Stomach (tissue), 9 donors: ENCODE results near the gene GTF2B. TPM values are rescaled to one million over a fixed set of nuclear protein-coding genes. Genes with fewer than 3 reads are reported as not detected.
"Not testable (repeated sequence)": the region's sequence is repeated elsewhere in the genome, so short reads cannot be mapped to it uniquely, and the experiment has no call there.

ENCODE experiments used
- DNase-seq, 2 donors: peaks; one replicate each; pipeline versions ENCODE4 v3.0.0 to v3.0.0-alpha.2; 2013 to 2019
- H3K27ac ChIP-seq, 5 donors: fragments of 200-600 bp in 4 of 5; sonication (generic) in 4 of 5; one replicate each; pipeline ENCODE4 v1.5.1; 2013 to 2019; ENCODE audit warnings: mild to moderate bottlenecking in 1 of 5, moderate library complexity in 1 of 5
- H3K27me3 ChIP-seq, 3 donors: fragments of 200-600 bp; sonication (generic); one replicate each; pipeline ENCODE4 v1.5.1; 2017 to 2019; ENCODE audit warnings: mixed run types in 1 of 3
- H3K36me3 ChIP-seq, 4 donors: fragments of 200-600 bp; sonication (generic); 1 replicate in 3 of 4; 2 replicates in 1 of 4; pipeline ENCODE4 v1.5.1; 2016 to 2019
- H3K4me1 ChIP-seq, 4 donors: fragments of 200-600 bp; sonication (generic); one replicate each; pipeline ENCODE4 v1.5.1; 2016 to 2019
- H3K4me3 ChIP-seq, 4 donors: fragments of 200-600 bp; sonication (generic) in 3 of 4; one replicate each; pipeline ENCODE4 v1.5.1; 2016 to 2019; ENCODE audit warnings: mild to moderate bottlenecking in 1 of 4
- H3K9me3 ChIP-seq, 4 donors: fragments of 200-600 bp; sonication (generic); one replicate each; pipeline ENCODE4 v1.5.1; 2016 to 2019
- EP300 ChIP-seq: sonication (generic); formaldehyde crosslinking; IDR thresholded peaks from one replicate; pipeline ENCODE4 v1.6.1; 2017; ENCODE audit warnings: antibody characterized with exemption
- POLR2A ChIP-seq, 4 donors: fragments of 450-650 bp; IDR thresholded peaks; one replicate each; pipeline ENCODE4 v1.6.1; 2016; ENCODE audit warnings: antibody characterized with exemption in 4 of 4, control low read depth in 2 of 4, mild to moderate bottlenecking in 1 of 4, moderate library complexity in 1 of 4
- POLR2AphosphoS5 ChIP-seq, 3 donors: sonication (generic); formaldehyde crosslinking; IDR thresholded peaks; one replicate each; pipeline ENCODE4 v1.6.1; 2016; ENCODE audit warnings: antibody characterized with exemption in 3 of 3
- WGBS, 5 donors: extraction: QIAGEN DNeasy Blood & Tissue Kit in 3 of 5; methylation state at CpG; one replicate each; pipeline versions ENCODE4 v1.1.5 to v1.1.7; 2013 to 2018; 5-methylcytosine and 5-hydroxymethylcytosine counted together
- intact Hi-C: fragments of 100-400 bp; cut with DNase I; formaldehyde crosslinking; loops from one replicate; pipeline ENCODE4 v1.15.1; 2023; ENCODE audit warnings: low total_unique reads
- polyA plus RNA-seq, 3 donors: library from polyadenylated mRNA; stranded (reverse); fragments of 200-250 nt; gene quantifications; one replicate each; pipeline ENCODE4 v1.2.3, GENCODE V29; 2013
- total RNA-seq, 5 donors: library from RNA; depleted of rRNA; stranded (reverse); fragments of >200 nt; gene quantifications; one replicate each; pipeline versions ENCODE4 v1.1.0 to v1.2.3, GENCODE V29; 2014 to 2016
- TF ChIP-seq, protein P1 (sequence below), 7 experiments: fragments of 450-650 bp in 4 of 7; fragments of 200-600 bp in 3 of 7; sonication (generic) in 3 of 7; IDR thresholded peaks; one replicate each; pipeline ENCODE4 v1.5.1; 2016 to 2019; ENCODE audit warnings: antibody characterized with exemption in 7 of 7, control low read depth in 2 of 7, mild to moderate bottlenecking in 1 of 7
- donor health status: healthy with polysubstance abuse.
- donor health status: Bipolar disorder and iron deficiency.
- donor health status: healthy.

Gene GTF2B
- total and polyA plus RNA-seq, 8 donors = 21.8 to 67.7 (median 33.4) TPM

DNA sequence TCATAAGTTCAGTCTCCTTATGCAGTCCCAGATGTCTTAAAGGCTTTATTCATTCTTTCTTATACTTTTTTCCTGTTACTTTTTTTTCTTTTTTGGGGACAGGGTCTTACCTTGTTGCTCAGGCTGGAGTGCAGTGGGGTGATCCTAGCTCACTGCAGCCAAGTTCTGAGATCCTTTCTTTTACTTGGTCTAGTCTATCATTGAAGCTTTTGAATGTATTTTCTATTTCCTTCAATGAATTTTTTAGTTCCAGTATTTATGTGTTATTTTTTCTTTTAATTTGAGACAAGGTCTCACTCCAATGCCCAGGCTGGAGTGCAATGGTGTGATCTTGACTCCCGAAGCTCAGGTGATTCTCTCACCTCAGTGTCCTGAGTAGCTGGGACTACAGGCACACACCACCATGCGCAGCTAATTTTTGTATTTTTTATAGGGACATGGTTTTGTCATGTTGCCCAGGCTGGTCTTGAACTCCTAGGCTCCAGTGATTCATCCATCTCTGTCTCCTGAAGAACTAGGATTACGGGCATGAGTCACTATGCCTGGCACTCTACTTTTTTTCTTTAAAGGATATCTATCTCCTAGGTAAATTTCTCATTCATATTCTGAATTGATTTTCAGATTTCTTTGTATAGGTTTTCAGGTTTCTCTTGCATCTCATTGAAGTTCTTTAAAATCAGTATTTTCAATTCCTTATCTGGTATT lies 26.1 kb upstream of the GTF2B start:
- DNase-seq = no peak
- no peak overlapping the region for H3K27ac ChIP-seq
- H3K9me3 ChIP-seq = peaks cover 4 to 42% (median 22%) of the 10 kb centered on the region in 4 donors
- no peaks in the 10 kb centered on the region for H3K27me3 ChIP-seq
- H3K36me3 ChIP-seq = peaks cover 0 to 42% (median 33%) of the 10 kb centered on the region in 4 donors
- intact Hi-C loops = no loop called here
- TF ChIP-seq POLR2A (IDR thresholded peaks at IDR 0.05) = no peak
- TF ChIP-seq EP300 = no peak
- no peak for TF ChIP-seq POLR2AphosphoS5 (IDR thresholded peaks at IDR 0.05)
- TF ChIP-seq, protein P1, sequence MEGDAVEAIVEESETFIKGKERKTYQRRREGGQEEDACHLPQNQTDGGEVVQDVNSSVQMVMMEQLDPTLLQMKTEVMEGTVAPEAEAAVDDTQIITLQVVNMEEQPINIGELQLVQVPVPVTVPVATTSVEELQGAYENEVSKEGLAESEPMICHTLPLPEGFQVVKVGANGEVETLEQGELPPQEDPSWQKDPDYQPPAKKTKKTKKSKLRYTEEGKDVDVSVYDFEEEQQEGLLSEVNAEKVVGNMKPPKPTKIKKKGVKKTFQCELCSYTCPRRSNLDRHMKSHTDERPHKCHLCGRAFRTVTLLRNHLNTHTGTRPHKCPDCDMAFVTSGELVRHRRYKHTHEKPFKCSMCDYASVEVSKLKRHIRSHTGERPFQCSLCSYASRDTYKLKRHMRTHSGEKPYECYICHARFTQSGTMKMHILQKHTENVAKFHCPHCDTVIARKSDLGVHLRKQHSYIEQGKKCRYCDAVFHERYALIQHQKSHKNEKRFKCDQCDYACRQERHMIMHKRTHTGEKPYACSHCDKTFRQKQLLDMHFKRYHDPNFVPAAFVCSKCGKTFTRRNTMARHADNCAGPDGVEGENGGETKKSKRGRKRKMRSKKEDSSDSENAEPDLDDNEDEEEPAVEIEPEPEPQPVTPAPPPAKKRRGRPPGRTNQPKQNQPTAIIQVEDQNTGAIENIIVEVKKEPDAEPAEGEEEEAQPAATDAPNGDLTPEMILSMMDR (IDR thresholded peaks at IDR 0.05) = no peak
- H3K4me1 ChIP-seq = no peaks in the 10 kb centered on the region
- H3K4me3 ChIP-seq = no peak overlapping the region
- WGBS, 5 donors = 96 to 100% (median 98%) methylated on average over 3 of the region's 3 CpGs

DNA sequence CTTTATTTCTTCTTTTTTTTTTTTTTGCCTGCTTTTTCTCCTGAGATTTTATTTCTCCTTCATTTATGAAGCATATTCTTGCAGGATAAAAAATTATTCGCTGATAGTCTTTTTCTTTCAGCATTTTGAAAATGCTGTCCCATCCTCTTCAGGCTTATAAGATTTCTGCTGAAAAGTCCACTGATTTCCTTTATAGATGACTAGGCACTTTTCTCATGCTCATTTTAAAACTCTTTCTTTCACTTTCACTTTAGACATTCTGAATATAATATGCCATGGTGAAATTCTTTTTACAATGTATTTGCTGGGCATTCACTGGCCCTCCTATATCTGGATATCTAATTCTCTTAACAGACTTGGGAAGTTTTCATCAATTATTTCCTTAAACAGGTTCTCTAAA lies 25.5 kb upstream of the GTF2B start:
- H3K4me3 ChIP-seq = no peak overlapping the region
- TF ChIP-seq POLR2AphosphoS5 (IDR thresholded peaks at IDR 0.05) (no peak), POLR2A (IDR thresholded peaks at IDR 0.05) (no peak), EP300 (no peak)
- TF ChIP-seq, protein P1 (IDR thresholded peaks at IDR 0.05) = no peak
- no peak for DNase-seq
- 45 to 97% (median 55%) methylated on average over 1 of the region's 1 CpG for WGBS, 5 donors
- no peaks in the 10 kb centered on the region for H3K27me3 ChIP-seq
- peaks cover 0 to 36% (median 28%) of the 10 kb centered on the region in 4 donors for H3K36me3 ChIP-seq
- intact Hi-C loops = no loop called here
- H3K27ac ChIP-seq = no peak overlapping the region
- H3K9me3 ChIP-seq = peaks cover 4 to 42% (median 22%) of the 10 kb centered on the region in 4 donors
- H3K4me1 ChIP-seq = no peaks in the 10 kb centered on the region

DNA sequence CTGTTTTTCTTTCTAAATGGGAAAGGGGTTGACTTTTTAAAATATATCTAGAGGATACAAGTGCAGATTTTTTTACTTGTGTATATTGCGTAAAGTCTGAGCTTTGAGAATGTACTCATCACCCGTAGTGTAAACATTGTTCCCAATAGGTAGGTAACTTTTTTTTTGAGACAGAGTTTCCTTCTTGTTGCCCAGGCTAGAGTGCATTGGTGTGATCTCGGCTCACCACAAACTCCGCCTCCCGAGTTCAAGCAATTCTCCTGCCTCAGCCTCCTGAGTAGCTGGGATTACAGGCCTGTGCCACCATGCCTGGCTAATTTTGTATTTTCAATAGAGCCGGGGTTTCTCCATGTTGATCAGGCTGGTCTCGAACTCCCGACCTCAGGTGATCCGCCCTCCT lies 20.4 kb upstream of the GTF2B start:
- H3K9me3 ChIP-seq = peaks cover 0 to 12% (median under 1%) of the 10 kb centered on the region in 4 donors
- H3K27me3 ChIP-seq, DNase-seq, H3K36me3 ChIP-seq, H3K27ac ChIP-seq, intact Hi-C loops, H3K4me3 ChIP-seq, H3K4me1 ChIP-seq: not testable (repeated sequence)
- 90 to 95% (median 94%) methylated on average over 9 of the region's 9 CpGs for WGBS, 5 donors

DNA sequence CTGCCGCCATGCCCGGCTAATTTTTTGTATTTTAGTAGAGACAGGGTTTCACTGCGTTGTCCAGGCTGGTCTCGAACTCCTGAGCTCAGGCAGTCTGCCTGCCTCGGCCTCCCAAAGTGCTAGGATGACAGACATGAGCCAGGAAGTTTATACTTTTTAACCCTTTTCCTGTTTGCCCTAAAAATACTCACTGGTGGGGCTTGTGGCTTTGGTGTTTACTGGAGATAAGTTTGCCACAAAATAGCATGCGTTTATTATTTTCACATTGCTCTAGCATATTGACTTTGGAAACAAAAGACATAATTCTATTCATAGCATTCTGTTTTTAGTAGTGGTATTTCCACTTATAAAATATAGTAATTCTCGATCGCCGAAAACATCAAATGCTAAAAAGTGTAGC lies 19.8 kb upstream of the GTF2B start:
- TF ChIP-seq, protein P1 (IDR thresholded peaks at IDR 0.05) = no peak
- no peak for TF ChIP-seq POLR2AphosphoS5 (IDR thresholded peaks at IDR 0.05)
- no peak for TF ChIP-seq POLR2A (IDR thresholded peaks at IDR 0.05)
- TF ChIP-seq EP300 = no peak
- Histone ChIP-seq H3K9me3 (peaks cover 0 to 5% (median 0%) of the 10 kb centered on the region in 4 donors), H3K4me3 (no peak overlapping the region), H3K36me3 (no peaks in the 10 kb centered on the region), H3K27me3 (no peaks in the 10 kb centered on the region), H3K27ac (no peak overlapping the region), H3K4me1 (no peaks in the 10 kb centered on the region)
- intact Hi-C loops = no loop called here
- DNase-seq = no peak
- 79 to 86% (median 82%) methylated on average over 9 of the region's 9 CpGs for WGBS, 5 donors

DNA sequence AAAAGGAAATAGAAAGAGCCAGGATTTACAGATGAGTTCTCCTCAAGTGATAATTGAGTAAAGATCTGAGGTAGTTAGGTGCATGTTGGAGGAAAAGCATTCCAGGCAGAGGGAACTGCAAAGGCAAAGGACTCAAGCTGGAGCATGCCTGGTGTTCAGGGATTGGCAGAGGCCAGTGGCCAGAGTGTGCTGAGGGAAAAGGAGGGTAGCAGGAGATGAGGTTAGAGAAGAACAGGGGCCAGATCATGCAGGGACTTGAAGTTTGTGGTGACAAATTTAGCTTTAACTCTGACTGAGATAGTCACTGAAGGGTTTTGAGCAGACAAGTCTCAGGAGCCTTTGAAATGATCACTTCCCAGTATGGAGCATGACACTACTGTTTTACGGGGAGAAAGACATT lies 19.0 kb upstream of the GTF2B start:
- 76 to 96% (median 88%) methylated on average over 1 of the region's 1 CpG for WGBS, 5 donors
- Histone ChIP-seq H3K36me3 (no peaks in the 10 kb centered on the region), H3K4me1 (no peaks in the 10 kb centered on the region), H3K27me3 (no peaks in the 10 kb centered on the region), H3K9me3 (no peaks in the 10 kb centered on the region), H3K27ac (no peak overlapping the region), H3K4me3 (no peak overlapping the region)
- no peak for TF ChIP-seq POLR2AphosphoS5 (IDR thresholded peaks at IDR 0.05)
- TF ChIP-seq, protein P1 (IDR thresholded peaks at IDR 0.05) = no peak
- no peak for DNase-seq
- intact Hi-C loops = no loop called here
